ENCODE measurements around the gene KIF16B.

- no peak for TF ChIP-seq TSHZ2 (CRISPR knock-in tag; IDR thresholded peaks at IDR 0.05)
- TF ChIP-seq CREB5 (CRISPR knock-in tag; IDR thresholded peaks at IDR 0.05; ENCODE audit: low read depth): no peak
- TF ChIP-seq ZFP30 (CRISPR knock-in tag; IDR thresholded peaks at IDR 0.05): no peak
Measured at GRCh38 chr20:16245879-16246278, 327.4 kb downstream of the KIF16B start.

Data from SK-N-SH treated with all-trans-retinoic acid at 6 μM for 48 hours (cell line).